Neuron (in vitro differentiated cells): ENCODE results near the gene PIK3AP1.

ENCODE experiments used
- H2AFZ ChIP-seq: one replicate; pipeline ENCODE4 v1.6.1; 2013; ENCODE audit warnings: low read depth, mild to moderate bottlenecking, inconsistent platforms, low read length, moderate library complexity
- H3K27me3 ChIP-seq: one replicate; pipeline ENCODE4 v1.6.1; 2013; ENCODE audit warnings: low read length; ENCODE audit not compliant: insufficient read depth
- H3K36me3 ChIP-seq: one replicate; pipeline ENCODE4 v1.6.1; 2013; ENCODE audit warnings: low read length; ENCODE audit not compliant: insufficient read depth
- H3K4me1 ChIP-seq: one replicate; pipeline ENCODE4 v1.6.1; 2013; ENCODE audit warnings: low read length; ENCODE audit not compliant: insufficient read depth
- H3K4me3 ChIP-seq: 2 replicates; pipeline ENCODE4 v1.5.1; 2013; ENCODE audit warnings: mild to moderate bottlenecking, low read length, moderate library complexity
- H3K9me3 ChIP-seq: one replicate; pipeline ENCODE4 v1.6.1; 2013; ENCODE audit warnings: low read length

PIK3AP1 gene

DNA sequence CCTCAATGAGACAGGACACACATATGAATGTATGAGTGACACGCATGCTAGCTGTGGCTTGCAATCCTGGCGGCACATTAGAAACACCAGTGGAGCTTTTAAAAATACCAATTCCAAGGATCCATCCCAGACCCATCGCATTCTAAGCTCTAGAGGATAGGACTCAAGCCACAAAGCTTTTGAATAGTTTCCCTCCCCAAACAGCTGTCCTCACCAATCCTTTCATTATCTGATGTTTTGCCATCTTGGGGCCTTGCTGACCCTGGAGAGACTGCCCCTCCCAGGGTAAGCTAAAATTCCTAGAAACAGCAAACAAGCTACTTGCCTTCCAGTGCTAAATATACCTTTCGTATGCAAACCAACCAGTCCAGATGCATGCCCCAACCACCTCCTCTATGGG is 124.6 kb downstream of the PIK3AP1 start:
- Histone ChIP-seq H3K4me3 (no peak overlapping the region), H2AFZ (no peak overlapping the region), H3K27me3 (peaks cover 8% of the 10 kb centered on the region), H3K9me3 (peaks cover 4% of the 10 kb centered on the region), H3K4me1 (no peaks in the 10 kb centered on the region), H3K36me3 (no peaks in the 10 kb centered on the region)

GRCh38 chr10:96591946-96592345 is 128.4 kb downstream of the PIK3AP1 start:
- H3K36me3 ChIP-seq, result no peaks in the 10 kb centered on the region

DNA sequence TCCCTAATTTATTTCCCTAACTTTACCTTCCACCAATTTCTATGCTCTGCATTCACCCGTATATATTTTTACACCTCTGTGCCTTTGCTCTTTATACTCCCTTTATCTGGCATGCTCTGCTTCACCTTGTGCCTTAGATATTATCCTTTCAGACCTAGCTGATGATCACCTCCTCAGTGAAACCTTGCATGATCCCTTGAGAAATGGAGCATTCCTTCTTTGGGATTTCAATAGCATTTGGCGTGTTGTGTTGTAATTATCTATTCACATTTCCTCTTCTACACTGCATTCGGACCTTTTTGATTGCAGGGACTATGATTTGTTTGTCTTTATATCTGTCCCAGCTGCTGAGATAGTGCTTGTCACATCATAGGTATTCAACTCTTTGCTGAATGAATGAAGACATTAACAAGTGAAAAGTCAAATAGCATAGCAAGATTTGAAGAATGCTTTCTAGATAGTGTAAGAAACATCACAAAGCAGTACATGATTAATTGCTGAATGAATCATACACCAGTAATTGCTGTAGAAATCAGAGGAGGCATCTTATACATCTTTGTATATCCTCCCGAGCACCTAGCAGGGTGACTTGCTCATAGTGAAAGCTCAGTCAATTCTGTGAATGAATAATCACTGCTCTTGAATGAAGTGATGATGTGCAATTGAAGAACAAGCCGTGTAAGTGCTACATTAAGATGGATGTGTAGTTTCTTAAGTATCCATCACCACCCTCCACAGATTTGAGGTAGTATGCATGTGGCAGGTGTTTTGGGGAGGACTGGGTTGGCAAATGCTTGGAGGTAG is 131.5 kb downstream of the PIK3AP1 start:
- Histone ChIP-seq H3K4me3 (no peak overlapping the region), H3K9me3 (no peaks in the 10 kb centered on the region), H3K36me3 (no peaks in the 10 kb centered on the region), H3K27me3 (no peaks in the 10 kb centered on the region), H2AFZ (no peak overlapping the region), H3K4me1 (peaks cover 20% of the 10 kb centered on the region)

More at GRCh38 chr10:96591946-96592345, 128.4 kb downstream of the PIK3AP1 start:
- Histone ChIP-seq H3K4me3 (no peak overlapping the region), H3K27me3 (no peaks in the 10 kb centered on the region), H2AFZ (no peak overlapping the region), H3K4me1 (peaks cover 8% of the 10 kb centered on the region), H3K9me3 (no peaks in the 10 kb centered on the region)

DNA sequence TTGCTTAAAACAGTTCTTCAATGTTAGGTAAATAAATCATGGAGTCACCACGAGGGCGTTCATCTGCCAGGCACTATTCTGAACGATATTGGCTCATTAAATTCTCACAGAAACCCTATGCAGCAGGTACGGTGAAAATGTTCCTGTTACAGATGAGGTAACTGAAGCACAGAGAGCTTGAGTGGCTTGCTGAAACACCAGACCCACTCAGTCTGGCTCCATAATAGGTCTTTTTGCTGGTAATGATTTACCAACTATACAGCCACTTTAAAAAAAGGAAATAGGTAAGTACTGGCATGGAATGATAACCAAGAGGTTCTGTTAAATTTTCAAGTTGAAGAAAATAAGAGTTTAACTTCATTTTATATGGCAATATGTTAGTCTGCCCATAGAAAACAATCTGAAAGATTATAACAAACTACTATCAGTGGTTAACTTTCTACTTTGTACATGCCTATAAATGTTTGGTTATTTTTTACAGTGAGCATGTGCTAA is 132.2 kb downstream of the PIK3AP1 start:
- Histone ChIP-seq H3K9me3 (no peaks in the 10 kb centered on the region), H3K4me1 (peaks cover 20% of the 10 kb centered on the region), H2AFZ (no peak overlapping the region), H3K36me3 (no peaks in the 10 kb centered on the region), H3K27me3 (no peaks in the 10 kb centered on the region), H3K4me3 (peak overlapping the region; percentile 84)

- H3K4me3 ChIP-seq, result peak overlapping the region; percentile 84
- H3K36me3 ChIP-seq, result no peaks in the 10 kb centered on the region
- H3K9me3 ChIP-seq, result no peaks in the 10 kb centered on the region
- peaks cover 20% of the 10 kb centered on the region for H3K4me1 ChIP-seq
- H3K27me3 ChIP-seq, result no peaks in the 10 kb centered on the region
- H2AFZ ChIP-seq, result peak overlapping the region; percentile 96
Observed at GRCh38 chr10:96587264-96588059, 132.9 kb downstream of the PIK3AP1 start.

DNA sequence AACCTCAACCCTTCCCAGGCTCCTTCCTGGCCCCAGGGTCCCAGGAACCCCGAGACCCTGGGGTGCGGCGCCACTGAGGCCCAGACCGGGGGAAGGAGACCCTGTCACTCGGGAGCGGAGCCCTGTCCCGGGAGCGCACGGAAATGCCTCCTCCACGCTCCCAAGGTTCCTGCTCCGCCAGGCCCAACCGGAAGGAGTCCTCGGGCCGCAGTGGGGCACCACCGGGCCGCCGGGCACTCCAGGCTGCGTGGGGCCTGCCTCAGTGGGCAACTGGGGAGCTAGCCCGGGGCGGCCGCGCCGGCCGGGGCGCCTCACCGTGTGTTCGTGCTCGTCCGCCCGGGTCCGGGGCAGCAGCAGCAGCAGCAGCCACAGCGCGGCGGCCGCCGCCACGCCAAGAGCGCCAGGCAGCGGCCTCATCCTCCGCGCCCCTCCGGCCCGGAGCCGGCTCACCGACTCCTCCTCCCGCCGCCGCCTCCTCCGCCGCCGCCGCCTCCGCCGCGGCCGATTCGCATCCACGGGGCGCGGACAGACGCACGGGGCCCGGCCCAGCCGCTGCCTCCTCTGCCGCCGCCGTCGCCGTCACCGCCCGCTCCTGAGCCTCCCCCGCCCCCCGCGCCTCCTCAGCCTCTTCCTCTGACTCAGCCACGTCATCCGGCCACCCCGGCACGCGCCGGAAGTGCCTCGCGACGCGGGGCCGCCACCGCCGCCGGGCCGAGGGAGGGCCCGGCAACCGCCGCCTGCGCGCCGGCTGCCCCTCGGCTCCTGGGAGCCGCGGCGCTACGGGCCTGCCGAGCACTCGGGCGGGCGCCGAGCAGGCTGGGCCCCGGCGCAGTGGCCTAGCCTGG is 133.7 kb downstream of the PIK3AP1 start, which contains the start of gene TM9SF3:
TSS of gene TM9SF3 (minus strand) at position 594 of the 845 bp plus-strand sequence. CDS start at position 417, 177 bp downstream.
- Histone ChIP-seq H3K27me3 (no peaks in the 10 kb centered on the region), H2AFZ (peak within 1 kb of the TSS; percentile 96), H3K36me3 (no peaks in the 10 kb centered on the region), H3K4me3 (peak within 1 kb of the TSS; percentile 84), H3K9me3 (no peaks in the 10 kb centered on the region), H3K4me1 (peaks cover 20% of the 10 kb centered on the region)

DNA sequence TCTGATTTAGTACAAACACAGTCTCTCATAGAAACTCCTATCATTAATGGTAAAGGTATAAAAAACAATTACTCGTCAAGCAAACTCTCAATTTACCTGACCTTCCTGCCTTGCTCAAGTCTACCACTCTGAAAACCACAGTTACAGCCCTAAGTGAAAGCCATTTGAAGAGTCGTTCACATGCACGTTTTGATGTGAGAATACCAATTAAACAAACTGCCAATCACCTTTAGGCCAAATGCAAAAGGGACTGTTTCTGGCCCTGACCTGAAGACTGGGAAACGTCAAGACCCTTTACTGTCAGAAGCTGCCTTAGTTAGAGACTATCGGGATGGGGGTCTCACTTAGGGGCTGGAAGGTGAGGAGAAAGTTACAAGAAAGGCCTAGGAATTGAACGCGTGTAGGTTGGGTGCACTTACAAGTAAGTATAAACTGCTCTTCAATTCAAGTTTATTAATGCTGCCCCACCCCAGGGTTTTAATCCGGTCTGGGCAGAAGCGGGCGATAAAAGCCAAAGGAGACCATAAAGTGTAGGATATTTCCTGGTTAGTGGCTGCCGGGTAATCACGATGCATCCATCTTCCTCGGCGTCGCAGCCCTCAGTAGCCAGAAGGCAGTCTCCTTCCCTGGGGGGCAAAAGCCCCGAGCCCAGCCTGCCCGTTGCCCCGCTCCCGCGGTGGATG is 134.4 kb downstream of the PIK3AP1 start:
- H3K27me3 ChIP-seq, result no peaks in the 10 kb centered on the region
- H3K4me3 ChIP-seq, result peak overlapping the region; percentile 84
- H3K36me3 ChIP-seq, result no peaks in the 10 kb centered on the region
- H3K9me3 ChIP-seq, result no peaks in the 10 kb centered on the region
- H3K4me1 ChIP-seq, result peaks cover 20% of the 10 kb centered on the region
- no peak overlapping the region for H2AFZ ChIP-seq

DNA sequence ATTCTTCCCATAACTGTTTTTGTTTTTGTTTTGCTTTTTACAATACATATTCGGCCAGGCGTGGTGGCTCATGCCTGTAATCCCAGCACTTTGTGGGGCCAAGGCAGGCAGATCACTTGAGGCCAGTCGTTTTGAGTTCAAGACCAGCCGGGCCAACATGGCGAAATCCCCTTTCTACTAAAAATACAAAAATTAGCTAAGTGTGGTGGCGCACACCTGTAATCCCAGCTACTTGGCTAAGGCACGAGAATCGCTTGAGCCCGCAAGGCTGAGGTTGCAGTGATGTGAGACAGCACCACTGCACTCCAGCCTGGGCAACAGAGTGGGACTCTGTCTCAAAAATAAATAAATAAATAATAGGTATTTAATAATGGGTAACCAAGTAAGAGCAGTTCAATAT is 135.8 kb downstream of the PIK3AP1 start:
- Histone ChIP-seq H3K4me3 (no peak overlapping the region), H2AFZ (no peak overlapping the region), H3K4me1 (peaks cover 20% of the 10 kb centered on the region), H3K36me3 (no peaks in the 10 kb centered on the region), H3K9me3 (no peaks in the 10 kb centered on the region), H3K27me3 (no peaks in the 10 kb centered on the region)

- H3K4me1 ChIP-seq, result peaks cover 20% of the 10 kb centered on the region
- no peak overlapping the region for H3K4me3 ChIP-seq
- H3K9me3 ChIP-seq, result no peaks in the 10 kb centered on the region
Observed at GRCh38 chr10:96584035-96584434, 136.3 kb downstream of the PIK3AP1 start.

DNA sequence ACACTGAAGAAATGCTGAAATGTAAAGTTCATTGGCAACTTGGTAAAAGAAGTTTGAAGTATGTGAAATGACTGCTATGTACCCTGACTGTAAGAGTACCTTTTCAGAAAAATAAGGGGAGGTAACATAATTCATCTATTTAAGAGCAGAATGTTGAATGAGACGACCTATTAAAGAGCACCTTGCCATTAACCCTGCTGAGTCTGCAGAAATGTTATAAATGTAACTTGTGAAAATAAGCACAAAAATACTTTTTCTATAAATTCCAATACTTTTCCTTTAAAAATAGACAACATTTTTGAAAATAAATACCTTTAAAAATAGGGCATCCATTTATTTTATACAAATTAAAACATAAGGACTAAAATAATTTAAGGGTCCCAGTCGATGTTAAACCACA is 141.2 kb downstream of the PIK3AP1 start:
- no peak overlapping the region for H2AFZ ChIP-seq
- peaks cover 10% of the 10 kb centered on the region for H3K36me3 ChIP-seq
- H3K4me3 ChIP-seq, result no peak overlapping the region
- H3K4me1 ChIP-seq, result no peaks in the 10 kb centered on the region
- H3K27me3 ChIP-seq, result no peaks in the 10 kb centered on the region
- H3K9me3 ChIP-seq, result no peaks in the 10 kb centered on the region

More at GRCh38 chr10:96584035-96584434, 136.3 kb downstream of the PIK3AP1 start:
- H3K27me3 ChIP-seq, result no peaks in the 10 kb centered on the region
- no peaks in the 10 kb centered on the region for H3K36me3 ChIP-seq
- H2AFZ ChIP-seq, result no peak overlapping the region

- H2AFZ ChIP-seq, result no peak overlapping the region
- no peaks in the 10 kb centered on the region for H3K27me3 ChIP-seq
- H3K9me3 ChIP-seq, result no peaks in the 10 kb centered on the region
- peaks cover 10% of the 10 kb centered on the region for H3K36me3 ChIP-seq
- no peaks in the 10 kb centered on the region for H3K4me1 ChIP-seq
- H3K4me3 ChIP-seq, result no peak overlapping the region
Observed at GRCh38 chr10:96578633-96579032, 141.7 kb downstream of the PIK3AP1 start.

GRCh38 chr10:96578022-96578421 is 142.3 kb downstream of the PIK3AP1 start:
- no peaks in the 10 kb centered on the region for H3K9me3 ChIP-seq
- no peaks in the 10 kb centered on the region for H3K4me1 ChIP-seq
- no peak overlapping the region for H2AFZ ChIP-seq
- H3K27me3 ChIP-seq, result no peaks in the 10 kb centered on the region
- no peak overlapping the region for H3K4me3 ChIP-seq
- H3K36me3 ChIP-seq, result peaks cover 12% of the 10 kb centered on the region
